NT2/D1 (cell line): ENCODE measurements around the gene GRIA4.

Experiments used
- YY1 ChIP-seq: IDR thresholded peaks from 2 replicates; pipeline ENCODE4 v1.6.1; 2011; ENCODE audit not compliant: insufficient read length, insufficient read depth
- ZNF274 ChIP-seq: IDR thresholded peaks from 2 replicates; pipeline ENCODE4 v1.6.1; 2011; ENCODE audit warnings: mild to moderate bottlenecking, low read depth, low read length

DNA sequence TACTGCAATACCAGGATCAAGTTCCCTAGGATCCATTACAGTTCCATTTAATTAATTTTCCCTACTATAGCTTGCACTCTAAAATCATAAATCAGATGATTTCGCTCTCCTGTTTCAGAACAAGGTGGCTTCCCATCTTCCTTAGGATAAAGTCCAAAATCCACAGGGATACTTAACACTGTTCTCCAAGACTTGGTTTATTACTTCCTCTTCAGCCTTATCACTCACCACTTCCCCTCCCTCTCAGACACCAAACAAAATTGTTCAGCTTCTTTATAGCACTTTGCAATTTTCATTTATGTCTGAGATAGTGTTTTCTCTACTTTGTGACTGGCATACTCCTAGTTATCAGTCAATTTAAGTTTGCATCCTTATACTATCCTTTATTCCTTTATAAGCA is 124.6 kb downstream of the GRIA4 start:
- TF ChIP-seq YY1, result no peak
- no peak for TF ChIP-seq ZNF274
